ENCODE data around the gene HECA.

HECA gene

GRCh38 chr6:139159016-139159415, 24.1 kb downstream of the HECA start:
- no peak for DNase-seq (ENCODE audit: low read depth in 1 of 2, low spot score in 1 of 2)

- no peak for DNase-seq (ENCODE audit: low read depth in 1 of 2, low spot score in 1 of 2)
Measured at GRCh38 chr6:139161169-139161568, 26.3 kb downstream of the HECA start.

GRCh38 chr6:139161817-139162284, 27.0 kb downstream of the HECA start:
- DNase-seq (ENCODE audit: low read depth in 1 of 2, low spot score in 1 of 2) = peak in 1 of 2 donors; percentile 77

GRCh38 chr6:139164001-139164400, 29.1 kb downstream of the HECA start:
- no peak for DNase-seq (ENCODE audit: low read depth in 1 of 2, low spot score in 1 of 2)

- no peak for DNase-seq (ENCODE audit: low read depth in 1 of 2, low spot score in 1 of 2)
Measured at GRCh38 chr6:139165324-139165723, 30.4 kb downstream of the HECA start.

- no peak for DNase-seq (ENCODE audit: low read depth in 1 of 2, low spot score in 1 of 2)
Measured at GRCh38 chr6:139166238-139166955, 31.5 kb downstream of the HECA start.

- DNase-seq (ENCODE audit: low read depth in 1 of 2, low spot score in 1 of 2) = no peak
Measured at GRCh38 chr6:139166956-139167313, 32.1 kb downstream of the HECA start.

GRCh38 chr6:139172151-139172550, 37.3 kb downstream of the HECA start:
- no peak for DNase-seq (ENCODE audit: low read depth in 1 of 2, low spot score in 1 of 2)

- no peak for DNase-seq (ENCODE audit: low read depth in 1 of 2, low spot score in 1 of 2)
Measured at GRCh38 chr6:139172567-139172966, 37.7 kb downstream of the HECA start.

GRCh38 chr6:139173172-139173571, 38.3 kb downstream of the HECA start:
- peak in 1 of 2 donors; percentile 40 for DNase-seq (ENCODE audit: low read depth in 1 of 2, low spot score in 1 of 2)

GRCh38 chr6:139173822-139174221, 38.9 kb downstream of the HECA start:
- no peak for DNase-seq (ENCODE audit: low read depth in 1 of 2, low spot score in 1 of 2)

- no peak for DNase-seq (ENCODE audit: low read depth in 1 of 2, low spot score in 1 of 2)
Measured at GRCh38 chr6:139174961-139175360, 40.1 kb downstream of the HECA start.

GRCh38 chr6:139175389-139175948, 40.6 kb downstream of the HECA start:
- DNase-seq (ENCODE audit: low read depth in 1 of 2, low spot score in 1 of 2) = no peak

- DNase-seq (ENCODE audit: low read depth in 1 of 2, low spot score in 1 of 2) = no peak
Measured at GRCh38 chr6:139181236-139181635, 46.4 kb downstream of the HECA start.

GRCh38 chr6:139184047-139184446, 49.2 kb downstream of the HECA start:
- no peak for DNase-seq (ENCODE audit: low read depth in 1 of 2, low spot score in 1 of 2)

- no peak for DNase-seq (ENCODE audit: low read depth in 1 of 2, low spot score in 1 of 2)
Measured at GRCh38 chr6:139184459-139184858, 49.6 kb downstream of the HECA start.

GRCh38 chr6:139186242-139186641, 51.4 kb downstream of the HECA start:
- DNase-seq (ENCODE audit: low read depth in 1 of 2, low spot score in 1 of 2) = no peak

- DNase-seq (ENCODE audit: low read depth in 1 of 2, low spot score in 1 of 2) = no peak
Measured at GRCh38 chr6:139186692-139187091, 51.8 kb downstream of the HECA start.

- no peak for DNase-seq (ENCODE audit: low read depth in 1 of 2, low spot score in 1 of 2)
Measured at GRCh38 chr6:139187489-139187888, 52.6 kb downstream of the HECA start.

GRCh38 chr6:139189665-139190064, 54.8 kb downstream of the HECA start:
- DNase-seq (ENCODE audit: low read depth in 1 of 2, low spot score in 1 of 2) = no peak

GRCh38 chr6:139194740-139195139, 59.9 kb downstream of the HECA start:
- DNase-seq (ENCODE audit: low read depth in 1 of 2, low spot score in 1 of 2) = no peak

GRCh38 chr6:139198529-139199288, 63.8 kb downstream of the HECA start:
- DNase-seq (ENCODE audit: low read depth in 1 of 2, low spot score in 1 of 2) = no peak

All from activated CD4-positive, alpha-beta T cell treated with anti-CD3 and anti-CD28 coated beads, Interleukin-2, amount 50 U/mL, for 24 hours (primary cell).